ENCODE results near the gene MYLIP.

Gene MYLIP

GRCh38 chr6:16108419-16108818 lies 20.5 kb upstream of the MYLIP start:
- no peak for DNase-seq (ENCODE audit: low spot score)

GRCh38 chr6:16108921-16109658 lies 19.8 kb upstream of the MYLIP start:
- no peak for DNase-seq (ENCODE audit: low spot score)

GRCh38 chr6:16109659-16110305 lies 19.1 kb upstream of the MYLIP start:
- DNase-seq (ENCODE audit: low spot score) = no peak

GRCh38 chr6:16118825-16119224 lies 10.1 kb upstream of the MYLIP start:
- DNase-seq (ENCODE audit: low spot score) = no peak

GRCh38 chr6:16121339-16121738 lies 7.5 kb upstream of the MYLIP start:
- DNase-seq (ENCODE audit: low spot score) = no peak

GRCh38 chr6:16122197-16122596 lies 6.7 kb upstream of the MYLIP start:
- no peak for DNase-seq (ENCODE audit: low spot score)

GRCh38 chr6:16124198-16125180 lies 4.4 kb upstream of the MYLIP start:
- no peak for DNase-seq (ENCODE audit: low spot score)

- no peak for DNase-seq (ENCODE audit: low spot score)
Measured at GRCh38 chr6:16126056-16126455, 2.8 kb upstream of the MYLIP start.

GRCh38 chr6:16126861-16127260 lies 2.0 kb upstream of the MYLIP start:
- no peak for DNase-seq (ENCODE audit: low spot score)

GRCh38 chr6:16127471-16127870 lies 1.4 kb upstream of the MYLIP start:
- DNase-seq (ENCODE audit: low spot score) = no peak

- DNase-seq (ENCODE audit: low spot score) = peak; percentile 32
Measured at GRCh38 chr6:16129623-16130401, 926 bp downstream of the MYLIP start.

GRCh38 chr6:16130437-16130891 lies 1.6 kb downstream of the MYLIP start:
- DNase-seq (ENCODE audit: low spot score) = peak; percentile 7

GRCh38 chr6:16130932-16131387 lies 2.1 kb downstream of the MYLIP start:
- DNase-seq (ENCODE audit: low spot score) = peak; percentile 75

GRCh38 chr6:16132909-16133308 lies 4.0 kb downstream of the MYLIP start:
- DNase-seq (ENCODE audit: low spot score) = no peak

- no peak for DNase-seq (ENCODE audit: low spot score)
Measured at GRCh38 chr6:16134430-16134829, 5.5 kb downstream of the MYLIP start.

- DNase-seq (ENCODE audit: low spot score) = no peak
Measured at GRCh38 chr6:16135066-16135465, 6.2 kb downstream of the MYLIP start.

GRCh38 chr6:16136091-16136490 lies 7.2 kb downstream of the MYLIP start:
- peak; percentile 55 for DNase-seq (ENCODE audit: low spot score)

- DNase-seq (ENCODE audit: low spot score) = peak; percentile 77
Measured at GRCh38 chr6:16136621-16137450, 8.0 kb downstream of the MYLIP start.

GRCh38 chr6:16137451-16137801 lies 8.5 kb downstream of the MYLIP start:
- no peak for DNase-seq (ENCODE audit: low spot score)

GRCh38 chr6:16139556-16139955 lies 10.7 kb downstream of the MYLIP start:
- DNase-seq (ENCODE audit: low spot score) = no peak

- DNase-seq (ENCODE audit: low spot score) = no peak
Measured at GRCh38 chr6:16140607-16141006, 11.7 kb downstream of the MYLIP start.

Measured in CD4-positive, alpha-beta T cell treated with Interleukin-15 for 4 hours (primary cell).